ENCODE data around the gene MYB. TPM values are rescaled to one million over a fixed set of nuclear protein-coding genes. Genes with fewer than 3 reads are reported as not detected.

MYB gene
- total RNA-seq, 6 experiments from 2014 or later = 0.11 to 0.51 (median 0.33) TPM; not detected in 1

- ATAC-seq (no peak), DNase-seq (no peak)
- H3K4me1 ChIP-seq = no peaks in the 10 kb centered on the region
- H3K27ac ChIP-seq = no peak overlapping the region
- 76% methylated on average over 10 of the region's 10 CpGs for WGBS (ENCODE audit: insufficient coverage, low coverage, low lambda C conversion rate, missing lambda C conversion rate)
- no peaks in the 10 kb centered on the region for H3K9me3 ChIP-seq
- no peak overlapping the region for H3K4me3 ChIP-seq
- no peak for TF ChIP-seq POLR2A (IDR thresholded peaks at IDR 0.05)
- no peak for TF ChIP-seq CTCF (IDR thresholded peaks at IDR 0.05)
- intact Hi-C loops (cut with DNase I) = no loop called here
- H3K36me3 ChIP-seq = no peaks in the 10 kb centered on the region
- no peaks in the 10 kb centered on the region for H3K27me3 ChIP-seq
Observed at GRCh38 chr6:135191508-135192255, 10.6 kb downstream of the MYB start.

- Histone ChIP-seq H3K27ac (no peak overlapping the region), H3K4me1 (no peaks in the 10 kb centered on the region), H3K9me3 (no peaks in the 10 kb centered on the region), H3K27me3 (no peaks in the 10 kb centered on the region), H3K4me3 (no peak overlapping the region), H3K36me3 (no peaks in the 10 kb centered on the region)
- ATAC-seq (no peak), DNase-seq (no peak)
- TF ChIP-seq CTCF (IDR thresholded peaks at IDR 0.05) = no peak
- TF ChIP-seq POLR2A (IDR thresholded peaks at IDR 0.05) = no peak
- intact Hi-C loops (cut with DNase I) = no loop called here
- WGBS (ENCODE audit: insufficient coverage, low coverage, low lambda C conversion rate, missing lambda C conversion rate) = 78% methylated on average over 11 of the region's 13 CpGs
Observed at GRCh38 chr6:135192256-135193174, 11.4 kb downstream of the MYB start.

- Histone ChIP-seq H3K9me3 (no peaks in the 10 kb centered on the region), H3K36me3 (no peaks in the 10 kb centered on the region), H3K27me3 (no peaks in the 10 kb centered on the region), H3K4me1 (no peaks in the 10 kb centered on the region), H3K4me3 (no peak overlapping the region), H3K27ac (no peak overlapping the region)
- ATAC-seq = no peak
- intact Hi-C loops (cut with DNase I) = no loop called here
- no peak for DNase-seq
- TF ChIP-seq POLR2A (IDR thresholded peaks at IDR 0.05) = no peak
- TF ChIP-seq CTCF (IDR thresholded peaks at IDR 0.05) = no peak
- 74% methylated on average over 1 of the region's 1 CpG for WGBS (ENCODE audit: insufficient coverage, low coverage, low lambda C conversion rate, missing lambda C conversion rate)
Observed at GRCh38 chr6:135193221-135193620, 12.1 kb downstream of the MYB start.

- DNase-seq (no peak), ATAC-seq (no peak)
- no peak for TF ChIP-seq CTCF (IDR thresholded peaks at IDR 0.05)
- no peak for TF ChIP-seq POLR2A (IDR thresholded peaks at IDR 0.05)
- no peaks in the 10 kb centered on the region for H3K36me3 ChIP-seq
- no peaks in the 10 kb centered on the region for H3K27me3 ChIP-seq
- H3K4me3 ChIP-seq = no peak overlapping the region
- H3K9me3 ChIP-seq = no peaks in the 10 kb centered on the region
- no peaks in the 10 kb centered on the region for H3K4me1 ChIP-seq
- intact Hi-C loops (cut with DNase I) = no loop called here
- H3K27ac ChIP-seq = no peak overlapping the region
- 53% methylated on average over 2 of the region's 2 CpGs for WGBS (ENCODE audit: insufficient coverage, low coverage, low lambda C conversion rate, missing lambda C conversion rate)
Observed at GRCh38 chr6:135195041-135195440, 13.9 kb downstream of the MYB start.
